HL-60 (cell line): Measurements from ENCODE around the gene AHRR.

Experiments used
- TF ChIP-seq, protein P1 (sequence below): IDR thresholded peaks from one replicate; pipeline ENCODE4 v1.5.1; 2011; ENCODE audit warnings: low read length, control low read depth, inconsistent platforms; ENCODE audit not compliant: insufficient read depth
- TF ChIP-seq, protein P2 (sequence below): IDR thresholded peaks from 2 replicates; pipeline ENCODE4 v1.6.1; 2012; ENCODE audit warnings: low read depth; ENCODE audit not compliant: insufficient replicate concordance

DNA sequence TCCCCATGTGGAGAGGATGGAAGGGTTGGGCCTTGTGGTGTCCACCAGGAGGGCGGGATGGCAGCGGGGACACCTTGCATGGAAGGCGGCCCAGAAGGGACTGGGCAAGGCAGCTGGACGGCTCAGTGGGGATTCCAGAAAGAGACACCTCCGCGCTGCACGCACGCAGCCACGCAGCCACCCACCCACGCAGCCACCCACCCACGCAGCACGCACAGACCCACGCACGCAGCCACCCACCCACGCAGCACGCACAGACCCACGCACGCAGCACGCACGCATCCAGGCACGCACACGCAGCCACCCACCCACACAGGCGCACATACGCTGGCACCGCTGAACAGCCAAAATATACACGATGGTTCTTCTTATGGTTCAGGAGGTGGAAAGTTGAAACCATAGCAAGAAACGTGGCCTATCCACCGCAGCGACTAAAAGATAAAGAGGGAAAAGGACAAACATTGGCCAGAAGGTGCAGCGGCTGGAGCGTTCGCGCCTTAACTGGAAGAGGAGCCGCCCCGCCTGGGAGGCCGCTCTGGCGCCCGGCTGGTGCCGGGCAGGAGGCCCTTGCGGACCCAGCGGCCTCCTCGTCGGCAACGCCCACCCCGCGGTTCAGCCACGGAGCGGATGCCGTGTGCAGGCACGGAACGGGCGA, 99.2 kb downstream of the AHRR start:
- TF ChIP-seq, protein P1, sequence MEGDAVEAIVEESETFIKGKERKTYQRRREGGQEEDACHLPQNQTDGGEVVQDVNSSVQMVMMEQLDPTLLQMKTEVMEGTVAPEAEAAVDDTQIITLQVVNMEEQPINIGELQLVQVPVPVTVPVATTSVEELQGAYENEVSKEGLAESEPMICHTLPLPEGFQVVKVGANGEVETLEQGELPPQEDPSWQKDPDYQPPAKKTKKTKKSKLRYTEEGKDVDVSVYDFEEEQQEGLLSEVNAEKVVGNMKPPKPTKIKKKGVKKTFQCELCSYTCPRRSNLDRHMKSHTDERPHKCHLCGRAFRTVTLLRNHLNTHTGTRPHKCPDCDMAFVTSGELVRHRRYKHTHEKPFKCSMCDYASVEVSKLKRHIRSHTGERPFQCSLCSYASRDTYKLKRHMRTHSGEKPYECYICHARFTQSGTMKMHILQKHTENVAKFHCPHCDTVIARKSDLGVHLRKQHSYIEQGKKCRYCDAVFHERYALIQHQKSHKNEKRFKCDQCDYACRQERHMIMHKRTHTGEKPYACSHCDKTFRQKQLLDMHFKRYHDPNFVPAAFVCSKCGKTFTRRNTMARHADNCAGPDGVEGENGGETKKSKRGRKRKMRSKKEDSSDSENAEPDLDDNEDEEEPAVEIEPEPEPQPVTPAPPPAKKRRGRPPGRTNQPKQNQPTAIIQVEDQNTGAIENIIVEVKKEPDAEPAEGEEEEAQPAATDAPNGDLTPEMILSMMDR: no peak
- TF ChIP-seq, protein P2, sequence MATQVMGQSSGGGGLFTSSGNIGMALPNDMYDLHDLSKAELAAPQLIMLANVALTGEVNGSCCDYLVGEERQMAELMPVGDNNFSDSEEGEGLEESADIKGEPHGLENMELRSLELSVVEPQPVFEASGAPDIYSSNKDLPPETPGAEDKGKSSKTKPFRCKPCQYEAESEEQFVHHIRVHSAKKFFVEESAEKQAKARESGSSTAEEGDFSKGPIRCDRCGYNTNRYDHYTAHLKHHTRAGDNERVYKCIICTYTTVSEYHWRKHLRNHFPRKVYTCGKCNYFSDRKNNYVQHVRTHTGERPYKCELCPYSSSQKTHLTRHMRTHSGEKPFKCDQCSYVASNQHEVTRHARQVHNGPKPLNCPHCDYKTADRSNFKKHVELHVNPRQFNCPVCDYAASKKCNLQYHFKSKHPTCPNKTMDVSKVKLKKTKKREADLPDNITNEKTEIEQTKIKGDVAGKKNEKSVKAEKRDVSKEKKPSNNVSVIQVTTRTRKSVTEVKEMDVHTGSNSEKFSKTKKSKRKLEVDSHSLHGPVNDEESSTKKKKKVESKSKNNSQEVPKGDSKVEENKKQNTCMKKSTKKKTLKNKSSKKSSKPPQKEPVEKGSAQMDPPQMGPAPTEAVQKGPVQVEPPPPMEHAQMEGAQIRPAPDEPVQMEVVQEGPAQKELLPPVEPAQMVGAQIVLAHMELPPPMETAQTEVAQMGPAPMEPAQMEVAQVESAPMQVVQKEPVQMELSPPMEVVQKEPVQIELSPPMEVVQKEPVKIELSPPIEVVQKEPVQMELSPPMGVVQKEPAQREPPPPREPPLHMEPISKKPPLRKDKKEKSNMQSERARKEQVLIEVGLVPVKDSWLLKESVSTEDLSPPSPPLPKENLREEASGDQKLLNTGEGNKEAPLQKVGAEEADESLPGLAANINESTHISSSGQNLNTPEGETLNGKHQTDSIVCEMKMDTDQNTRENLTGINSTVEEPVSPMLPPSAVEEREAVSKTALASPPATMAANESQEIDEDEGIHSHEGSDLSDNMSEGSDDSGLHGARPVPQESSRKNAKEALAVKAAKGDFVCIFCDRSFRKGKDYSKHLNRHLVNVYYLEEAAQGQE: no peak
